Stimulated activated effector memory CD8-positive, alpha-beta T cell treated with anti-CD3 and anti-CD28 coated beads, Interleukin-12 subunit alpha, Interleukin-12 subunit beta, amount 100 ng/mL, for 72 hours (primary cell): ENCODE measurements around the gene PBX3.

Source experiments
- ATAC-seq: fragments of 150-1000 bp; cut with Tn5 transposase; 2 replicates; pipeline ENCODE4 v1.10.0; 2021
- DNase-seq, 2 donors: peaks; one replicate each; pipeline ENCODE4 v3.0.0; 2021 to 2022; ENCODE audit warnings: low spot score in 2 of 2
- H3K27ac Mint-ChIP-seq: one replicate; pipeline ENCODE4 v1.8.0; 2022; ENCODE audit warnings: mild to moderate bottlenecking, mixed read lengths
- H3K36me3 Mint-ChIP-seq: one replicate; pipeline ENCODE4 v1.8.0; 2022; ENCODE audit warnings: mild to moderate bottlenecking, mixed read lengths
- H3K4me1 Mint-ChIP-seq: one replicate; pipeline ENCODE4 v1.8.0; 2022; ENCODE audit warnings: mixed read lengths
- H3K4me3 Mint-ChIP-seq: one replicate; pipeline ENCODE4 v1.8.0; 2022; ENCODE audit warnings: mild to moderate bottlenecking, mixed read lengths
- H3K9me3 Mint-ChIP-seq: one replicate; pipeline ENCODE4 v1.8.0; 2022; ENCODE audit warnings: mixed read lengths

PBX3 gene

DNA sequence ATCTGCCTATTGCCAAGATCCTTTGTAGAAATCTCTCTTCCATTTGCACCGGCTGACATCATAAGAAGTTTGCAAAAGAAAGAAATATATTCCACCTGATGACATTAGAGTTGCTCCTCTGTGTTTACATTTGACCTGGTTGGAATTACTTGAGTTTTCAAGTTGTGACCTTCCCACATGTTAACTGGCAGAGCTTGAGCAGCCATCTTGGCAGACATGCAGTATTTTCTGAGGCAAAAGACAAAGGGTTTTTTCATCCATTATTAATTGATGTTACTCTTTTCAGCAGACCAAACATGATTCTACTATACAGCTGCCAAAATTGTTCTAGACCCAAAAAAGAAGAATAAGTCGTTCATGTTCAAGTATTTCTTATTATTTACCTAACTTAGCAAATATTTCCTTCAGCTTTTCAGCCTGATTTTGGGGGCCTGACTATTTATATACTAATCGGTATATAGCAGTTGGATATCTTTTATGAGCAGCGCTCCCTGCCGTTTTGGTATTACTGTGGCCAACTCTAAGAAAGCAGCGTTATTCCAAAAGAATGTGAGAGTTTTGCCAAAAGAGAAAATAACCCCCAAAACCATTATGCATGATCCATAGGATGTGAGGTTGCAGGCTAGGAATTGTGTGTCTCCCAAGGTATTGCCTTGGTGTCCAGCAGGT is 212.9 kb downstream of the PBX3 start:
- DNase-seq (no peak), ATAC-seq (no peak)
- peaks cover 6% of the 10 kb centered on the region for H3K36me3 Mint-ChIP-seq
- no peaks in the 10 kb centered on the region for H3K9me3 Mint-ChIP-seq
- no peak overlapping the region for H3K4me3 Mint-ChIP-seq
- no peaks in the 10 kb centered on the region for H3K4me1 Mint-ChIP-seq
- no peak overlapping the region for H3K27ac Mint-ChIP-seq

DNA sequence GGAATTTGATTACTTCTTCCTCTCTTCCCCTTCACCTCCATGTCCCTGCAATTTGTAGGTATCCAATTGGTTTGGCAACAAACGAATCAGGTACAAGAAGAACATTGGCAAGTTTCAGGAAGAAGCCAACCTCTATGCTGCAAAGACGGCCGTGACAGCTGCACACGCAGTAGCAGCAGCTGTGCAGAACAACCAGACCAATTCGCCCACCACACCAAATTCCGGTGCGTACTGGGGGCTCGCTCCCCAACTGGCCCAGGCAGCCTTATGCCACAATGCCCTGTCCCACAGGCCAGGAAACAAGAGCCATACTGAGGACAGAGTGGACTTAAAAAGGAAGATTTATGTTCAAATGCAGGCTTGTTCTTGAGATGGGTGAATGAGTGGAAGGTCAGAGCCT is 213.5 kb downstream of the PBX3 start:
- no peak for DNase-seq
- no peak overlapping the region for H3K4me3 Mint-ChIP-seq
- no peak overlapping the region for H3K27ac Mint-ChIP-seq
- H3K36me3 Mint-ChIP-seq: peaks cover 6% of the 10 kb centered on the region
- no peaks in the 10 kb centered on the region for H3K9me3 Mint-ChIP-seq
- no peak for ATAC-seq
- H3K4me1 Mint-ChIP-seq: no peaks in the 10 kb centered on the region

DNA sequence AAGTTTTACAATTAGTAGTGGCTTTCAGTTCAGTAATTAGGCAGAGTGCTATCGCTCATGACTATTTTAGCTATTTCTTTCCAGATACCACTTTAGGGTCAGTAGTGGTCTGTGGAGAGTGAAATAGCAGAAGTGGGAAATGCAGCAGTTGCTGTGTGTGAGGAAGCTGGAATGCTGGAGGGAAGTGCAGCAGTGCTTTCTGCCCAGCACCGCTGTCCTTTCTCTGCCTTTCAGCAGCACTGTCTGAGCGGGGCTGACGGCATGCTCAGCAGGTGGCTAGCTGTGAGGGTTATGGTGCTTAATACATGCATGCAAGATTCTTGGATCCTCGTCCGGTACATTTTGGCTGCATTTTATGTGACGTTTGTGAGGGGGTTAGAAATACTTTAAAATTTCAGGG is 213.9 kb downstream of the PBX3 start:
- Mint-ChIP-seq H3K4me3 (no peak overlapping the region), H3K4me1 (no peaks in the 10 kb centered on the region), H3K36me3 (peaks cover 6% of the 10 kb centered on the region), H3K27ac (no peak overlapping the region), H3K9me3 (no peaks in the 10 kb centered on the region)
- DNase-seq (no peak), ATAC-seq (no peak)

DNA sequence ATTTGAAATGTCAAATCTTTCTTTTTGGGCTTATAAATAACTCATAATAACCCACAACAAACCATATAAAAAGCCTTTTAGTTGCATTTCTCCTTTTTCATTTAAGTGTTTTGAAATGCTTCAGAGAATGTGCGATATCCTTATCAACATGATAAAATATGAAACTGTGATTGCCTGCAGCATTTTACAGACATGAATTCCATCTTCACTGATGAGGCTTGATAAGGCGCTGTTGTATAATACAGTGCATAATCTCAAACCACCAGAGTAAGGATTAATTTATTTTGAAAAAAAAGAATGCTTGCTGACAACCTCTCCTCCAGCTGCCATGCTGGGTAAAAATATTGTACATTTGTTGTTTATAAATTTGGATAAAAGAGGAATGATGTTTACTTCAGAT is 216.8 kb downstream of the PBX3 start:
- Mint-ChIP-seq H3K4me3 (no peak overlapping the region), H3K36me3 (peaks cover 6% of the 10 kb centered on the region), H3K27ac (no peak overlapping the region), H3K9me3 (no peaks in the 10 kb centered on the region), H3K4me1 (peaks cover 12% of the 10 kb centered on the region)
- ATAC-seq (no peak), DNase-seq (no peak)

DNA sequence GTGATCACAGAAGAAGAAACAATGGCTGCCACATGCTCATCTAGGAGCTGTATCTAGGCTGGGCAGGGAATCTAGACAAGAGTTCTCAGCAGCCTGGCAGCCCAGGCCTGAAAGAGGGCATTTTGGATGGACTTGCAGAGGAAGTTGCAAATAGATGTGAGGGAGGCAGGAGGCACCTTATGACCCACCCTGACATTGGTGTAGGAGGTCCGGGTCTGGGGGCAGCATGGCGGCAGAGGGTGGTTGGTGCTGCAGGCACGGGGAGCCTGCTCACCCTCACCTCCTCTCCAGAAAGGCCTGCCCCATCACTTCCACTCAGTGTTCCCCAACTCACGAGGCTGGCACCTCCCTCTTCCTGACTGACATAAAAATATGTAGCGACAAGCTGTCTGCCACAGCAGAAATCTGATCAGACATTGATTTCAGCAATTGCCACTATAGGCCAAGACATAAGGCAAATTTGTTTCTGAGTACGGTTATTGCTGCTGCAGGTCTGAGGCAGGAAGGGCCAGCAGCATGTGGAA is 217.6 kb downstream of the PBX3 start:
- H3K4me1 Mint-ChIP-seq: peaks cover 12% of the 10 kb centered on the region
- DNase-seq (no peak), ATAC-seq (no peak)
- H3K27ac Mint-ChIP-seq: no peak overlapping the region
- peaks cover 6% of the 10 kb centered on the region for H3K36me3 Mint-ChIP-seq
- no peaks in the 10 kb centered on the region for H3K9me3 Mint-ChIP-seq
- H3K4me3 Mint-ChIP-seq: no peak overlapping the region

DNA sequence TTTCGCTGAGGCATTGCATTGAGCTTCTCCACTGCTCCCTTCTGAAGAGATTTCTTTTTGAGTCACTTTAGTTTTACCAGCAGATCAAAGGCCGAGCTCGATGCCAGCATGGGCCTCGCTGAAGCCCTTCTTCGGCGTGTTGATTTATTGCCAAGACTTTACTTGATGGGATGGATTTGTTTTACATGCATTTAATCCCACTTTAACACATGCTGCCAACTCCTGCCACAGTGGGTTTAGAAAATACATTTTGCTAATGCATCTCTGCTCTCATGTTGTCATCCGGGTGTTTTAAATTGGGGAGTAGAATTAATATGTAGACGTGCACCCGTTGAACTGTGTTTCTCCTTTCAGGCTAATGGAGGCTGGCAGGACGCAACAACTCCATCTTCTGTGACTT is 218.3 kb downstream of the PBX3 start:
- peaks cover 6% of the 10 kb centered on the region for H3K36me3 Mint-ChIP-seq
- no peak overlapping the region for H3K27ac Mint-ChIP-seq
- ATAC-seq (no peak), DNase-seq (no peak)
- peaks cover 12% of the 10 kb centered on the region for H3K4me1 Mint-ChIP-seq
- no peak overlapping the region for H3K4me3 Mint-ChIP-seq
- no peaks in the 10 kb centered on the region for H3K9me3 Mint-ChIP-seq

DNA sequence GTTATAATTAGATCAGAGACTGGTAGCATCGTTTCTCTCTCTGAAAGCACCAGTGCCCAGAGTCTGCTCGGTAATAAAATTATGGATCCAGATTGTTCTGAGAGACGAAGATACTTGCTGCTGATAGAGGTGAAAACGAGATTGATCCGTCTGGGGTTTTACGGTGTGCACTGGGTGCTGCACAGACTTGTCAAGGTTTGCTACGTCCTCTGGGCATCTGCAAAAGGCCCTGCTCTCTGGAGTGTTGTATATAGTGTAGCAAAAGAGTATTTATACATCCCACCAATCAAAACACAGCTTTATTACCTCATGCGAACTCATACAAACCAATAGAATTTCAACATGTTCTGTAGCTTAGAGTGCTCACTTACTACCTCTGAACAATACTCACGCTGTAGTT is 219.3 kb downstream of the PBX3 start:
- no peak overlapping the region for H3K27ac Mint-ChIP-seq
- DNase-seq: no peak
- no peak overlapping the region for H3K4me3 Mint-ChIP-seq
- no peak for ATAC-seq
- no peaks in the 10 kb centered on the region for H3K9me3 Mint-ChIP-seq
- peaks cover 6% of the 10 kb centered on the region for H3K36me3 Mint-ChIP-seq
- peaks cover 12% of the 10 kb centered on the region for H3K4me1 Mint-ChIP-seq

DNA sequence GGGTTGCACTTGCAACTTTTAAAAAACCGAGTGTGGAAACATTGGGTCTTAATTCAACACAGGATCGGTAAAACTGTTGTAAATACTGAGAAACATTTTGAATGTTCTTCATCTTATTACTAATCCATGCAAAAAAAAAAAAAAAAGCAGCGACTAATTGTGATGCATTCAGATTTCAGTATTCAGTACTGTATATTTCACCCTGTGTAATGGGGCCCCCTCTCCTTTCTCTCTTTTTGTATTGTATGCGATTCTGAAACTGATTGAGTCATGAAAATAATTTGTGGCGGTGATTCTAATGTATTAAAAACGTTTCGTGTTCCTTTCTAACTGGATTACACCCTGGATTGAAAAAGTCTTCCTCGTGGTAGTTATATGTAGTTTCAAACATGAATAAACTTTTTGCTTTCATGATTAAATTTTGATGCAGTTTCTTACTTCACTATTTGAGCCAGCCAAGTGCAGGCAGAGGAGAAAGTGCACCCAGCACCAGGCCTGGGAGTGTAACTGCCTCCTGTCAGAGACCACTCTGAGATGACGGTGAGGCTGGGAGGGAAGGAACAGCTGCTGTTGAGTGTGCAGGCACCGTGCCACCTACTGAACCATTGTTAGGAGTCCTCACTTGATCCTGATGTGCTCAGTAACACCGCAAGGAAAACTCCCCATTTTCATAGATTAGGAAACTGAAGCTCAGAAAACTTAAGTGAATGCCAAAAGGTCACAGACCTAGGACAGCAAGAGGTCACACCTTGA is 220.0 kb downstream of the PBX3 start:
- peak; percentile 80 for ATAC-seq
- peak overlapping the region; percentile 58 for H3K27ac Mint-ChIP-seq
- no peak for DNase-seq
- peaks cover 6% of the 10 kb centered on the region for H3K36me3 Mint-ChIP-seq
- H3K4me3 Mint-ChIP-seq: no peak overlapping the region
- H3K9me3 Mint-ChIP-seq: no peaks in the 10 kb centered on the region
- H3K4me1 Mint-ChIP-seq: peaks cover 13% of the 10 kb centered on the region

DNA sequence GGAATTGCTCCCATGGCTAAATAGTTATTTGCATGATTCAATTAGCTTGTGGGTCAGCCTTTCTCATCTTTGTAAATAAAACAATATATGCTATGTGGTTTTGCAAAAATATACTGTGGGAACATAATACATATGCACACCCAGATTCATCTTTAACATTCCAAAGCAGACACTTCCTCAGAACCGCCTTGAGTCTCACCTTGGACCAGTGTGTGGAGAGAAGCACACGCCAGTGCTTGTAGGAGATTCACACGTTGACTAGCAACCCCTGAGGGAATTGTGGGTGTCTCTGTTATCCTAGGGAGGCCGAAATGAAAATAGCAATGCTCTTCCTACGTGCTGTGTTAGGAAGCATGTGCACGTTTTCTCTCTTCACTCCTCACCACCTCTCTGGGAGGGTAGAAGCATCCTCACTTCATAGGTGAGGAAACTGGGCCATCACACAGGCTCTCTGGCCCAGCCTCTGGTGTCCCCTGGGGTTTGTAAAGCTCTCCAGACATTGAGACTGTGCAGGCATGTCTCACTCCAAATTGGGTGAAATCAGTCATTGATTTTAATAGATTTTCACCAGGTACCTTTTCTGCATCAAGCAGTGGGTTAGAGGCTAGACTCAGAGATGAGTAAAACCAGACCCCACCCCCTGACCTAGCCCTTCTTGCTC is 221.7 kb downstream of the PBX3 start:
- Mint-ChIP-seq H3K9me3 (no peaks in the 10 kb centered on the region), H3K4me3 (no peak overlapping the region), H3K4me1 (peaks cover 18% of the 10 kb centered on the region), H3K27ac (no peak overlapping the region), H3K36me3 (no peaks in the 10 kb centered on the region)
- DNase-seq (no peak), ATAC-seq (no peak)

DNA sequence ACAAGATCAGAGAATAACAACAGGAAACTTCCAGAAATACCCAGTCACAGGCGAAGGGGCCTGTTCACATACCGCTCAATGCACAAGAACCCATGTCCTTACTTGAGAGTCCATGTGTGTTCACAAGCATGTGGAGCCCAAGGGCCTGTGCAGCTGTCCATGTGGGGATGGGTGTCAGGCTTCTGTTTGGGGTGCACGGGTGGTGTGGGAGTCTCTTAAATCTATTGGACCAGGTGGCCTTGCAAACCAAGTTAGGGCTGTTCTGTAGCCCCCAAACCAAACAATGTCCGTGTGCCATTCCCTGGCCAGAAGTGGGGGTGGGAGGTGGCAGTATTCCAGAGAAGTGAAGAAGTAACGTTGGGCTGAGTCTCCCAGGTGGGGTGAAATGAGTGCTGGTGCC is 222.3 kb downstream of the PBX3 start:
- Mint-ChIP-seq H3K9me3 (no peaks in the 10 kb centered on the region), H3K36me3 (no peaks in the 10 kb centered on the region), H3K27ac (no peak overlapping the region), H3K4me3 (no peak overlapping the region), H3K4me1 (peaks cover 18% of the 10 kb centered on the region)
- ATAC-seq (no peak), DNase-seq (no peak)

DNA sequence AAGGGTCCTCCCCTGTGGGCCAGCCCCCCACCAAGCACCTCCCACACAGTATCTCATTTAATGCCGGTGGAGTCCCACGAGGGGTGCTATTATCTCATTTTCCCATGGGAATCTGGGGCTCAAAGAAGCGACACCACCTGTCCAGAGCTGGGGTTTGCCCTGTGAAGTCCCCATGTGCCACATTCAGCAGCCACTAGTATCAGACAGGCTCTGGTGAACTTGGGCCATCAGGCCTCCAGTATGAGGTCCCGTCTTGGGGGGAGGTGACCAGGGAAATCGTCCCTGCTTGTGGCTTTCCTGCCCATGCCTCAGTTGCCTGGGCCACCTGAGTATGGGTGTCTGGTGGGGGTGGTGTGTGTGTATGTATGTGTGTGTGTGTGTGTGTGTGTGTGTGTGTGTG is 222.7 kb downstream of the PBX3 start:
- no peak overlapping the region for H3K27ac Mint-ChIP-seq

DNA sequence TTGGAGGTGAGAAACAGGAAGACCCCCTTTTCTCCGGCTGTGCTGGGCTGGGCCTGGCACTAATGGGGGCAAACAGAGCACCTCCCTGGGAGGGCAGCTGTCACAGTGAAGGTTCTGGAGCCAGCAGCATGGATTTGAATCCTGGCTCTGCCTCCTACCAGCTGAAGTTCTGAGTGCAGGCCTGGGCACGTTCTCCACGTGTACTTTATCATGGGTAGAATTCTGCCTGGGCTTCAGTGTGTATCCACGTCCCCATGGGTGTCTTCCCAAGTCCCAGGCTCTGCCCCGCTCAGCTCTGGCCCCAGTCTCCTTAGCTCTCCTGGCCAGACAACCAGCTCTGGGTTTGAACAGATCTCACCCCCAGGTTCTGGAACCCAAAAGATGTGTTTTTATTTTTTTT is 223.2 kb downstream of the PBX3 start:
- Mint-ChIP-seq H3K4me1 (peaks cover 18% of the 10 kb centered on the region), H3K4me3 (no peak overlapping the region), H3K9me3 (no peaks in the 10 kb centered on the region), H3K36me3 (no peaks in the 10 kb centered on the region), H3K27ac (no peak overlapping the region)
- DNase-seq: no peak
- ATAC-seq: no peak

More for the DNA sequence above, 222.7 kb downstream of the PBX3 start:
- Mint-ChIP-seq H3K4me1 (peaks cover 18% of the 10 kb centered on the region), H3K9me3 (no peaks in the 10 kb centered on the region), H3K4me3 (no peak overlapping the region), H3K36me3 (no peaks in the 10 kb centered on the region)
- DNase-seq (no peak), ATAC-seq (no peak)

DNA sequence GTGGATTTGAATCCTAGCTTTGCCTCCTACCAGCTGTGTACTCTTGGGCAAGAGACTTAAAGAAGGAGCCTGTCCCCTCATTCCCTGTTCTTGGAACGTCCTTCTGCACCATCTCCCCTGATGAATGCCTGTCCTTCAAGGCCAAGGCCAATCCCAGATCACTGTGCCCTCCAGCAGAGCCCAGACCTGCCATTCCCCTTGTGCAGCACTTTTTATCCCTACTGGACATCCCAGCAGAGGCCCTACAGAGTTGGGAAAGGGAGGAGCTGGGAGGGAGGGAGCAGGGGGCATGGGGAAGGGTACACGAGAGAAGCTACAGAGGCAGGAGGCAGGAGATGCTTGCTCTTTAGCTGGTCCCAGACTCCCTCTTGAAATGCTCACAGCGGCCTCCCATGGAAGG is 223.9 kb downstream of the PBX3 start:
- Mint-ChIP-seq H3K4me3 (no peak overlapping the region), H3K27ac (no peak overlapping the region)

DNA sequence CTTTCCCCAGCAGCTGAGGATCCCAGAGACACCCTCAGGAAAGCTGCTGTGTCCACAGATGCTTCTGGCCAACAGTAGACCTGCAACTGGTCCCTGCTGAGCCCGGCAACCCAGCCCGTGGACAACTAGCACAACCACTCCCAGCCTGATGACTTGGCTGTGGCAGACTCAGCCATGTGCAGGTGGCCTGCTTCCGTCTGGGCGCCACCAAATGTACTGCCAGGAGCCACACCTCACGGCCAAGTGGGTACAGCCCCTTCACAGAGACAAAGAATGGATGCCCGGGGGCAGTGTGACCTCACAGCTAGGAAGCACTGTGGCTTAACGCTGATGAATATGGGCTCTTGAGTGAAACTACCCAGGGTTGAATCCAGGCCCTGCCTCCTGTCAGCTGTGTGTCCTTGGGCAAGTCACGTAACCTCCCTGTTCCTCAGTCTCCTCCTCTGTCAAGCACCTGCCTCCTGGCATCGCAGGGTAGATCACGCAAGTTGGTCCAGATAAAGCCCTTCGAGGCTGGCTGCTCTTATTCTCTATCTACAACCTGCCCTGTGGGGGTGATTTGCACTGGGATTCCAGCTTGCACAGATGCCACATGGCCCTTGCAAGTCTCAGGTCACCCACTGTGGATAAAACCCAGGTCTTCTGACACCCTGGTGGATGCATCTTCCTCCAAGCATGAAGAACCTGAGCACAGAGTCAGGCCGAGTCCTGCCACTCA is 225.0 kb downstream of the PBX3 start:
- Mint-ChIP-seq H3K4me3 (no peak overlapping the region), H3K9me3 (no peaks in the 10 kb centered on the region), H3K27ac (no peak overlapping the region), H3K4me1 (peaks cover 9% of the 10 kb centered on the region), H3K36me3 (no peaks in the 10 kb centered on the region)
- ATAC-seq: no peak
- DNase-seq: no peak

More for the DNA sequence above, 223.9 kb downstream of the PBX3 start:
- no peak for ATAC-seq
- H3K9me3 Mint-ChIP-seq: no peaks in the 10 kb centered on the region
- no peaks in the 10 kb centered on the region for H3K36me3 Mint-ChIP-seq
- no peak for DNase-seq
- peaks cover 18% of the 10 kb centered on the region for H3K4me1 Mint-ChIP-seq

DNA sequence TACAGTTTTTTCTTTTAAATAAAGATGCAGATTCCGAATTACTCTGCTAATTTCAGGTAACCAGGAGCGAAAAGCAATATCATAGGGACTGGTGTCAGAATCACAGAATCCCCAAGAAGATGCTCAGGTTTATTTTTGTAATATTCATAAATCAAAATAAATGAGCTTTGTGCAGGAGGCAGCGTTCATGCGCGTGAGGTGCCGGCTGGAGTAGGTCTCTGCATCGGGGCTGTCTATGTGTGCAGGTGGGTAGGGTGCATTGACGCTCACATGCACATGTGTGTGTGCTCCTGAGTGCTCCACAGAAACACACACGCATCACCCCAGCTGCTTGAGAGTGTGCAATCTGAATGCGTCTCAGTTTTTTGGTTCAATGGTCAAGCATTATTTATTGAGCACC is 226.4 kb downstream of the PBX3 start:
- DNase-seq (no peak), ATAC-seq (no peak)
- peaks cover 6% of the 10 kb centered on the region for H3K4me1 Mint-ChIP-seq
- H3K4me3 Mint-ChIP-seq: no peak overlapping the region
- no peaks in the 10 kb centered on the region for H3K36me3 Mint-ChIP-seq
- no peak overlapping the region for H3K27ac Mint-ChIP-seq
- H3K9me3 Mint-ChIP-seq: peaks cover 1% of the 10 kb centered on the region
